ENCODE data around the gene SLC16A11. TPM values are rescaled to one million over a fixed set of nuclear protein-coding genes. Genes with fewer than 3 reads are reported as not detected.

The SLC16A11 gene
- total RNA-seq, 4 donors from 2014 or later = 2.1 TPM; not detected in 3

GRCh38 chr17:6997171-6997570 lies 46.7 kb downstream of the SLC16A11 start:
- TF ChIP-seq CTCF (IDR thresholded peaks at IDR 0.05; ENCODE audit: low read depth) = no peak

GRCh38 chr17:6996256-6997011 lies 47.5 kb downstream of the SLC16A11 start:
- TF ChIP-seq CTCF (IDR thresholded peaks at IDR 0.05; ENCODE audit: low read depth) = no peak

- TF ChIP-seq CTCF (IDR thresholded peaks at IDR 0.05; ENCODE audit: low read depth) = no peak
These were observed 48.2 kb downstream of the SLC16A11 start, which contains the start of gene ALOX12 for GRCh38 chr17:6995500-6996255. Gene ALOX12, plus strand, starts transcription at chr17:6996049. Its CDS starts 69 bp downstream, at chr17:6996118.

GRCh38 chr17:6994666-6995256 lies 49.1 kb downstream of the SLC16A11 start:
- no peak for TF ChIP-seq CTCF (IDR thresholded peaks at IDR 0.05; ENCODE audit: low read depth)

- TF ChIP-seq CTCF (IDR thresholded peaks at IDR 0.05; ENCODE audit: low read depth) = no peak
These were observed 49.7 kb downstream of the SLC16A11 start for GRCh38 chr17:6994118-6994598.

Small RNA genes within 50 kb of the gene (small RNA-seq; reads per million reads assigned to genes)
- gene AC120057.1 = not detected

Other genes starting within 250 kb of the SLC16A11 start
- gene TEKT1, start 212.4 kb downstream of the SLC16A11 start, total RNA-seq = not detected
- gene ALOX12, start 48.0 kb downstream of the SLC16A11 start, total RNA-seq = not detected
- 100 to 1,000 TPM in 3 of 4 donors, 10 to 100 TPM in 1; 69.1 to 158 (median 130) TPM for gene RNASEK, start 31.5 kb downstream of the SLC16A11 start, total RNA-seq
- 10 to 100 TPM in 1 of 4 donors, 1 to 10 TPM in 3; 1.5 to 12.1 (median 4.1) TPM for gene BCL6B, start 21.0 kb downstream of the SLC16A11 start, total RNA-seq
- 1 to 10 TPM in 3 of 4 donors, not detected in 1; 1.7 to 1.9 (median 1.8) TPM for gene SLC16A13, start 8.1 kb downstream of the SLC16A11 start, total RNA-seq
- 10 to 100 TPM in 3 of 4 donors, 1 to 10 TPM in 1; 8.1 to 20.9 (median 16.2) TPM for gene CLEC10A, start 36.2 kb upstream of the SLC16A11 start, total RNA-seq
- 1 to 10 TPM in 2 of 4 donors, under 1 TPM in 1, not detected in 1; 0.66 to 1.4 (median 1.3) TPM for gene ASGR2, start 70.7 kb upstream of the SLC16A11 start, total RNA-seq
- gene ASGR1, start 135.3 kb upstream of the SLC16A11 start, total RNA-seq = 1 to 10 TPM; 2.4 to 5.9 (median 3.8) TPM
- gene DLG4, start 175.7 kb upstream of the SLC16A11 start, total RNA-seq = 10 to 100 TPM in 1 of 4 donors, 1 to 10 TPM in 3; 3.3 to 17.0 (median 6.9) TPM
- 1,000 to 10,000 TPM in 1 of 4 donors, 100 to 1,000 TPM in 3; 533 to 1,103 (median 672) TPM for gene ACADVL, start 175.8 kb upstream of the SLC16A11 start, total RNA-seq
- 10 to 100 TPM; 23.5 to 36.5 (median 27.1) TPM for gene DVL2, start 190.4 kb upstream of the SLC16A11 start, total RNA-seq
- 10 to 100 TPM; 14.5 to 27.6 (median 19.3) TPM for gene PHF23, start 195.4 kb upstream of the SLC16A11 start, total RNA-seq
- gene GABARAP, start 198.4 kb upstream of the SLC16A11 start, total RNA-seq = 100 to 1,000 TPM; 350 to 658 (median 462) TPM
- gene CTDNEP1, start 207.6 kb upstream of the SLC16A11 start, total RNA-seq = 10 to 100 TPM; 71.8 to 86.4 (median 81.1) TPM
- gene ELP5, start 208.1 kb upstream of the SLC16A11 start, total RNA-seq = 10 to 100 TPM; 20.7 to 43.4 (median 25.3) TPM
- 10 to 100 TPM in 2 of 4 donors, 1 to 10 TPM in 2; 3.7 to 26.9 (median 13.2) TPM for gene CLDN7, start 218.4 kb upstream of the SLC16A11 start, total RNA-seq
- gene SLC2A4, start 237.6 kb upstream of the SLC16A11 start, total RNA-seq = 10 to 100 TPM in 2 of 4 donors, 1 to 10 TPM in 2; 5.6 to 91.4 (median 13.8) TPM

Data from subcutaneous adipose tissue (tissue), 4 donors.